Spinal cord (tissue), 10 donors: ENCODE measurements around the gene TELO2. TPM values are rescaled to one million over a fixed set of nuclear protein-coding genes. Genes with fewer than 3 reads are reported as not detected.
"Not testable (repeated sequence)": the region's sequence is repeated elsewhere in the genome, so short reads cannot be mapped to it uniquely, and the experiment has no call there.

Source experiments
- DNase-seq, 6 donors: peaks; one replicate each; pipeline versions ENCODE4 v3.0.0 to v3.0.0-alpha.2; 2013 to 2015; ENCODE audit warnings: low spot score in 6 of 6, low read depth in 4 of 6
- H3K27ac ChIP-seq: one replicate; pipeline ENCODE4 v1.5.1; 2013; ENCODE audit warnings: low read depth, low read length, control low read depth
- H3K27me3 ChIP-seq: one replicate; pipeline ENCODE4 v1.6.1; 2013; ENCODE audit warnings: low read length; ENCODE audit not compliant: control insufficient read depth, insufficient read depth
- H3K36me3 ChIP-seq: one replicate; pipeline ENCODE4 v1.6.1; 2013; ENCODE audit warnings: low read length; ENCODE audit not compliant: control insufficient read depth, insufficient read depth
- H3K4me1 ChIP-seq: one replicate; pipeline ENCODE4 v1.6.1; 2013; ENCODE audit warnings: low read length; ENCODE audit not compliant: control insufficient read depth, insufficient read depth
- H3K4me3 ChIP-seq: one replicate; pipeline ENCODE4 v1.5.1; 2013; ENCODE audit warnings: low read depth, low read length, control low read depth
- H3K9me3 ChIP-seq: one replicate; pipeline ENCODE4 v1.6.1; 2013; ENCODE audit warnings: low read length; ENCODE audit not compliant: control insufficient read depth, insufficient read depth
- WGBS: methylation state at CpG from one replicate; pipeline ENCODE4 v1.1.5; 2013; ENCODE audit warnings: missing lambda C conversion rate; ENCODE audit not compliant: insufficient coverage; 5-methylcytosine and 5-hydroxymethylcytosine counted together
- polyA plus RNA-seq, 2 donors: library from polyadenylated mRNA; unstranded; fragments of 120-200 nt; gene quantifications; one replicate each; pipeline ENCODE4 v1.2.1, GENCODE V29; 2013; ENCODE audit not compliant: insufficient read length in 2 of 2
- total RNA-seq, 2 donors: library from RNA; depleted of rRNA in 1 of 2; stranded (reverse); fragments of 120-200 nt in 1 of 2; fragments of >200 nt in 1 of 2; gene quantifications; one replicate each; pipeline versions ENCODE4 v1.2.3 to v1.2.4, GENCODE V29; 2013 to 2014
- donor health status: healthy.

Gene TELO2
- total and polyA plus RNA-seq, 4 donors = 16.9 to 65.6 (median 37.8) TPM

DNA sequence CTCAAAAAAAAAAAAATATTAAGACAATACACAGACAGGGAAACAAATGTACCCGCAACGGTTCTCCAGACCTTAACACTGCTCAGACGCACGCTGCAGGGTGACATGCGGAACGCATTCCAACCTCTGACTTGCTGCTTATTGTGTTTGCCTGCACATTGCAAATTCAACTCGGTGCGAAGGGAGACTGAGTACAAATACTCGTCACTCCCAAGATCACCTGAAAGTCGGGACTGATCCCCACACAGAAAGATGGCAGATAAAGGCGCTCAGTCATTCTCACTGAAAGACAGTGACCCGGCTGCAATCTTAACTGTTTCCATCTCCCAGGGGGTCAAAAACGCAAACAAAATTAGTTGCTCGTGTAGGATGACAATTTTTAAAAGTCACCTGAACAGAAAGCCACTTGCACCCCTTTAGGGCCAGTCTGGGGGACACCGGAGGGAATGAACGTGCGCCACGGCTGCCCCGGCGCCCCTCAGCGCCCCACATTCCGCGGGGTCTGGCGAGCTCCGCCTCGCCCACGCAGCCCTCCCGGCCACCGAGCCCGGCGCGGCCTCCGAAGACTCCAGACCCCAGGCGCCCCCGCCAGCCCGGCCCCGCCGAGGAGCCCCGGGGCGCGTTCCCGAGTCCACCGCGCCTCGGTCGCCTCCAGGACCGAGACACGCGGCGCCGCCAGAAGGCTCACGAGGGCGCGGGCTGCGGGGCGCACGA, 18.9 kb upstream of the TELO2 start:
- Histone ChIP-seq H3K4me1 (peaks cover 30% of the 10 kb centered on the region), H3K36me3 (peaks cover 19% of the 10 kb centered on the region), H3K4me3 (peak overlapping the region; percentile 49), H3K9me3 (no peaks in the 10 kb centered on the region), H3K27me3 (no peaks in the 10 kb centered on the region), H3K27ac (no peak overlapping the region)
- no peak for DNase-seq
- 9% methylated on average over 57 of the region's 57 CpGs for WGBS

DNA sequence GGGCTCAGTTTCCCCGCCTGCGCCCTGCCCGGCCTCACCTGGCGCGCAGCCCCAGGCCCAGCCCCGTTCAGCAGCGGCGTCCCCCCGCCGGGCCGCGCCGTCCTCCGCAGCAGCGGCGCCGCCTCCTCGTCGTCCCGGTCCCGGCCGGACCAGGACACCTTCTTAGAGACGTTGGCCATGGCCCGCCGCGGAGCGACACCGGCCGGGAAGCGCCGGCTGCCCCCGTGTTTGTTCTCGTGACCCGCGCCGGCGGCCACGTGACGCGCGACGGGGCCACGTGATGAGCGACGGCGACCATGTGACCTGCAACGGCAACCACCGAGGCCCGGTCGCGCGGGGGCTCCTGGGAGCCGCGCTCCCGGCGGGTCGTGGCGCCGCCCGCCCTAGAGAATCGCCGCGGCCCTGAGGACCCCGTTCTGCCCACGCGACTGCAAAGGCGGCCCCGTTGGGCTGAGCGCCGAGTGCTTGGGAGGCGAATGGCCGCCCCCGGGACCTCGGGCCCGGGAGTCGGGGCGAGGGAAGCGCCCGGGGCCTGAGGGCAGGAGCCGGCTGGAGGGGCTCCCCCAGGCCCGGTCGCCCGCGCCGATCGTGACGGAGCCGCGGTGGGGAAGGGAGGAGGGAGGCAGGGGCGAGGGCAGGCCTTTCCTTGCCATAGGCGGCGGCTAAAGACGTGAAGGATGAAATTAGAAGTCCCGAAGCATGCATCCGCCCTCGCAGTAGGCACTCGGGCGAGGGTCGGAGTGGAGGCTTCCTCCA, 18.2 kb upstream of the TELO2 start, which contains the start of gene CLCN7:
Gene CLCN7 (minus strand): TSS at position 233 of the 756 bp plus-strand sequence. CDS start 54 bp downstream, at position 179.
- Histone ChIP-seq H3K9me3 (no peaks in the 10 kb centered on the region), H3K4me1 (peaks cover 30% of the 10 kb centered on the region), H3K27me3 (no peaks in the 10 kb centered on the region), H3K36me3 (peaks cover 16% of the 10 kb centered on the region), H3K4me3 (peak within 1 kb of the TSS; percentile 59), H3K27ac (peak within 1 kb of the TSS; percentile 64)
- WGBS = under 1% methylated on average over 99 of the region's 99 CpGs
- peak; percentile 62 to 94 (median 78) for DNase-seq

- Histone ChIP-seq H3K4me3 (peak overlapping the region; percentile 59), H3K27ac (peak overlapping the region; percentile 64)
- WGBS = 60% methylated on average over 14 of the region's 15 CpGs
These were observed 17.5 kb upstream of the TELO2 start for GRCh38 chr16:1475552-1476114.

GRCh38 chr16:1477033-1477432, 16.1 kb upstream of the TELO2 start:
- Histone ChIP-seq H3K4me3 (no peak overlapping the region), H3K9me3 (no peaks in the 10 kb centered on the region), H3K4me1 (peaks cover 21% of the 10 kb centered on the region), H3K27me3 (no peaks in the 10 kb centered on the region), H3K36me3 (no peaks in the 10 kb centered on the region), H3K27ac (no peak overlapping the region)
- 97% methylated on average over 5 of the region's 10 CpGs for WGBS
- DNase-seq = no peak

More at GRCh38 chr16:1475552-1476114, 17.5 kb upstream of the TELO2 start:
- Histone ChIP-seq H3K27me3 (no peaks in the 10 kb centered on the region), H3K36me3 (peaks cover 14% of the 10 kb centered on the region), H3K9me3 (no peaks in the 10 kb centered on the region), H3K4me1 (peaks cover 30% of the 10 kb centered on the region)
- no peak for DNase-seq

- H3K9me3 ChIP-seq, H3K27ac ChIP-seq, H3K4me3 ChIP-seq, H3K36me3 ChIP-seq, H3K27me3 ChIP-seq, DNase-seq: not testable (repeated sequence)
- peaks cover 15% of the 10 kb centered on the region for H3K4me1 ChIP-seq
- WGBS = 98% methylated on average over 5 of the region's 9 CpGs
These were observed 14.2 kb upstream of the TELO2 start for GRCh38 chr16:1478937-1479336.

GRCh38 chr16:1481906-1482835, 11.0 kb upstream of the TELO2 start:
- H3K36me3 ChIP-seq = no peaks in the 10 kb centered on the region
- no peak for DNase-seq
- no peaks in the 10 kb centered on the region for H3K9me3 ChIP-seq
- H3K4me3 ChIP-seq = no peak overlapping the region
- peaks cover 5% of the 10 kb centered on the region for H3K4me1 ChIP-seq
- 83% methylated on average over 23 of the region's 28 CpGs for WGBS
- H3K27ac ChIP-seq = no peak overlapping the region
- no peaks in the 10 kb centered on the region for H3K27me3 ChIP-seq

GRCh38 chr16:1485847-1486496, 7.2 kb upstream of the TELO2 start:
- Histone ChIP-seq H3K36me3 (no peaks in the 10 kb centered on the region), H3K27ac (no peak overlapping the region), H3K4me1 (peaks cover 5% of the 10 kb centered on the region), H3K27me3 (no peaks in the 10 kb centered on the region), H3K4me3 (no peak overlapping the region), H3K9me3 (no peaks in the 10 kb centered on the region)
- no peak for DNase-seq
- 90% methylated on average over 40 of the region's 40 CpGs for WGBS

DNA sequence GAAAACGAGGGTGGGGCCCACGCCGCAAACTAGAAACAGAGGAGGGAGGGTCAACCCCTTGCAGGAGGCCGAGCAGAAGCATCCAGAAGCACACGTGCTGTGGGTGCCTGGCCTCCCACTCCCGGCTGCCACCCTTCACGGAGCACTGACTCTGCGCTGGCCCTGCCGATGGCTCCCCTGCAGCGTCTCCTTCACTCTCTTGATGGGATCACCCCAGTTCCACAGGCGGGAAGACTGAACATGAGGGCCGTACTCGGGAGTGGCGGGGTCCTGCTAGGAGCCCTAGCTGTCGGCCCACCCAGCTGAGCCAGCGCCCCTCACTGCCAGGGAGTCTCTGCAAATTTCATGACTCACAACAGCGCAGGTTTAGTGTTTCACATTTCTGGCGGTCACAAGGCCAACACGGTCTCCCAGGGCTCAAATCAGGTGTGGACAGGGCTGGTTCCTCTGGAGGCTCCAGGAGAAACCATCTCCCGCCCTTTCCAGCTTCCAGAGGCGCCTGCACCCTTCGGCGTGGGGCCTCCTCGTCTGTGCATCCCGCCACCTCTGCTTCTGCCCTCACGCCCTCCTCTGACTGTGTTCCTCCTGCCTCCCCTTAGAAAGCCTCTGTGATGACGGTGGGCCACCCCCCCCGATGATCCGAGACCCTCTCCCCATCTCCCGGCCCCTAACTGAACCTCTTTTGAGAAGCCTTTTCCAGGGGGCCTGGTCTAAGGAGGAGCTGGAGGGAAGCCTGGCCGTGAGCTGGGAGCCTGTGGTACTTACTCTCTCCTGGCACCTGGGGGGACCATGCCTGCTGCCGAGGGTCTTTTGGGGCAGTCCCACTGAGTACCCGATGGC, 6.4 kb upstream of the TELO2 start:
- DNase-seq = no peak
- Histone ChIP-seq H3K36me3 (no peaks in the 10 kb centered on the region), H3K27me3 (no peaks in the 10 kb centered on the region), H3K4me3 (no peak overlapping the region), H3K9me3 (no peaks in the 10 kb centered on the region), H3K27ac (no peak overlapping the region), H3K4me1 (peaks cover 5% of the 10 kb centered on the region)
- WGBS = 83% methylated on average over 29 of the region's 33 CpGs
